H9 (cell line): Measurements from ENCODE around the gene GTF3C1. TPM values are rescaled to one million over a fixed set of nuclear protein-coding genes. Genes with fewer than 3 reads are reported as not detected.

Experiments used
- DNase-seq: peaks from one replicate; pipeline ENCODE4 v3.0.0-alpha.2; 2017
- H2AFZ ChIP-seq: one replicate; pipeline ENCODE4 v1.6.1; 2013; ENCODE audit warnings: mild to moderate bottlenecking, low read length, control low read depth, moderate library complexity
- H2AK5ac ChIP-seq: 2 replicates; pipeline ENCODE4 v1.6.1; 2013; ENCODE audit warnings: low read length, control low read depth, mixed read lengths; ENCODE audit not compliant: insufficient read length
- H2BK120ac ChIP-seq: one replicate; pipeline ENCODE4 v1.6.1; 2013; ENCODE audit warnings: low read depth, mild to moderate bottlenecking, low read length, control low read depth, inconsistent platforms; ENCODE audit not compliant: poor library complexity, severe bottlenecking
- H2BK12ac ChIP-seq: 2 replicates; pipeline ENCODE4 v1.6.1; 2013; ENCODE audit warnings: low read length, control low read depth, mixed read lengths, low read depth; ENCODE audit not compliant: insufficient read length
- H2BK15ac ChIP-seq: 2 replicates; pipeline ENCODE4 v1.6.1; 2013; ENCODE audit warnings: low read depth, low read length, control low read depth
- H2BK20ac ChIP-seq: one replicate; pipeline ENCODE4 v1.6.1; 2013; ENCODE audit warnings: low read depth, mild to moderate bottlenecking, low read length, control low read depth, inconsistent platforms; ENCODE audit not compliant: poor library complexity, severe bottlenecking
- H2BK5ac ChIP-seq: 2 replicates; pipeline ENCODE4 v1.6.1; 2013; ENCODE audit warnings: low read length, control low read depth, mixed read lengths; ENCODE audit not compliant: insufficient read length
- H3K14ac ChIP-seq: 2 replicates; pipeline ENCODE4 v1.6.1; 2013; ENCODE audit warnings: low read length, control low read depth; ENCODE audit not compliant: insufficient read depth
- H3K18ac ChIP-seq: 2 replicates; pipeline ENCODE4 v1.6.1; 2013; ENCODE audit warnings: low read depth, mild to moderate bottlenecking, mixed read lengths, low read length, control low read depth; ENCODE audit not compliant: insufficient read length
- H3K23ac ChIP-seq: 2 replicates; pipeline ENCODE4 v1.6.1; 2013; ENCODE audit warnings: low read length, control low read depth, mixed read lengths, low read depth; ENCODE audit not compliant: insufficient read length
- H3K23me2 ChIP-seq: 2 replicates; pipeline ENCODE4 v1.6.1; 2013; ENCODE audit warnings: low read depth, mild to moderate bottlenecking, mixed read lengths, low read length, control low read depth; ENCODE audit not compliant: insufficient read length, poor library complexity, severe bottlenecking
- H3K27ac ChIP-seq: 2 replicates; pipeline ENCODE4 v1.5.1; 2013; ENCODE audit warnings: low read length, control low read depth, mixed read lengths, low read depth; ENCODE audit not compliant: insufficient read length
- H3K27me3 ChIP-seq: 2 replicates; pipeline ENCODE4 v1.6.1; 2013; ENCODE audit warnings: low read length, control low read depth, inconsistent platforms; ENCODE audit not compliant: insufficient read depth
- H3K4ac ChIP-seq: 2 replicates; pipeline ENCODE4 v1.6.1; 2013; ENCODE audit warnings: low read depth, mild to moderate bottlenecking, control low read depth, inconsistent platforms, low read length, moderate library complexity
- H3K4me1 ChIP-seq: 2 replicates; pipeline ENCODE4 v1.6.1; 2013; ENCODE audit warnings: low read length, control low read depth, inconsistent platforms; ENCODE audit not compliant: insufficient read depth
- H3K4me2 ChIP-seq: 2 replicates; pipeline ENCODE4 v1.6.1; 2013; ENCODE audit warnings: low read length, control low read depth, mixed read lengths; ENCODE audit not compliant: insufficient read length, insufficient read depth
- H3K56ac ChIP-seq: 2 replicates; pipeline ENCODE4 v1.6.1; 2013; ENCODE audit warnings: low read depth, mild to moderate bottlenecking, mixed read lengths, low read length, control low read depth; ENCODE audit not compliant: insufficient read length
- H3K79me1 ChIP-seq: 2 replicates; pipeline ENCODE4 v1.6.1; 2013; ENCODE audit warnings: low read depth, mild to moderate bottlenecking, moderate library complexity, low read length, control low read depth, inconsistent platforms; ENCODE audit not compliant: insufficient read depth, poor library complexity, severe bottlenecking
- H3K79me2 ChIP-seq: 2 replicates; pipeline ENCODE4 v1.6.1; 2013; ENCODE audit warnings: low read length, control low read depth, inconsistent platforms; ENCODE audit not compliant: insufficient read depth
- H3K9ac ChIP-seq: 2 replicates; pipeline ENCODE4 v1.6.1; 2013; ENCODE audit warnings: low read length, control low read depth, mixed read lengths; ENCODE audit not compliant: insufficient read length; ENCODE audit errors: extremely low read depth
- H3K9me3 ChIP-seq: one replicate; pipeline ENCODE4 v1.6.1; 2013; ENCODE audit warnings: low read depth, low read length, inconsistent platforms; ENCODE audit not compliant: control insufficient read depth
- H3T11ph ChIP-seq: one replicate; pipeline ENCODE4 v1.6.1; 2013; ENCODE audit warnings: mild to moderate bottlenecking, low read length, control low read depth, inconsistent platforms
- H4K20me1 ChIP-seq: one replicate; pipeline ENCODE4 v1.6.1; 2013; ENCODE audit not compliant: control insufficient read depth, insufficient read length, insufficient read depth
- H4K5ac ChIP-seq: 2 replicates; pipeline ENCODE4 v1.6.1; 2013; ENCODE audit warnings: low read depth, mild to moderate bottlenecking, mixed read lengths, low read length, control low read depth; ENCODE audit not compliant: insufficient read length
- H4K8ac ChIP-seq: replicated peaks from 2 replicates; pipeline ENCODE4 v1.6.1; 2013; ENCODE audit warnings: low read length, control low read depth, mixed read lengths, low read depth; ENCODE audit not compliant: insufficient read length
- H4K91ac ChIP-seq: 2 replicates; pipeline ENCODE4 v1.6.1; 2013; ENCODE audit warnings: low read depth, mild to moderate bottlenecking, moderate library complexity, mixed read lengths, low read length, control low read depth; ENCODE audit not compliant: insufficient read length
- H3K27ac Mint-ChIP-seq, 3 experiments: 2 replicates in 2 of 3; 3 replicates in 1 of 3; pipeline ENCODE4 v1.8.0; 2020 to 2021; ENCODE audit warnings: mixed read lengths in 3 of 3, mild to moderate bottlenecking in 1 of 3, moderate library complexity in 1 of 3
- H3K27me3 Mint-ChIP-seq: 2 replicates; pipeline ENCODE4 v1.8.0; 2021; ENCODE audit warnings: low read depth, mild to moderate bottlenecking, moderate library complexity, mixed read lengths
- H3K36me3 Mint-ChIP-seq, 3 experiments: 2 replicates in 2 of 3; 3 replicates in 1 of 3; pipeline ENCODE4 v1.8.0; 2020 to 2021; ENCODE audit warnings: low read depth in 3 of 3, mixed read lengths in 3 of 3; ENCODE audit not compliant: insufficient read depth in 1 of 3
- H3K4me1 Mint-ChIP-seq, 2 experiments: 2 replicates each; pipeline ENCODE4 v1.8.0; 2020; ENCODE audit warnings: mixed read lengths in 2 of 2
- H3K4me3 Mint-ChIP-seq, 2 experiments: 2 replicates in 1 of 2; 3 replicates in 1 of 2; pipeline ENCODE4 v1.8.0; 2020 to 2021; ENCODE audit warnings: mild to moderate bottlenecking in 2 of 2, mixed read lengths in 2 of 2, moderate library complexity in 1 of 2
- H3K9me3 Mint-ChIP-seq, 2 experiments: 2 replicates in 1 of 2; 3 replicates in 1 of 2; pipeline ENCODE4 v1.8.0; 2020; ENCODE audit warnings: mild to moderate bottlenecking in 2 of 2, mixed read lengths in 2 of 2, moderate library complexity in 1 of 2
- WGBS: extraction: QIAGEN DNeasy Blood & Tissue Kit; methylation state at CpG from one replicate; pipeline ENCODE4 v1.1.7; 2013; ENCODE audit warnings: missing lambda C conversion rate, low lambda C conversion rate, mixed read lengths; ENCODE audit not compliant: insufficient read length; ENCODE audit errors: extremely low coverage; 5-methylcytosine and 5-hydroxymethylcytosine counted together
- total RNA-seq: library from RNA; stranded (reverse); gene quantifications from 2 replicates; pipeline ENCODE4 v1.2.1, GENCODE V29; 2021
- TF ChIP-seq, protein P1 (sequence below): fragments of 200-600 bp; sonication (generic); conservative IDR thresholded peaks from 3 replicates; pipeline ENCODE4 v1.8.0; 2021; ENCODE audit warnings: antibody characterized with exemption, mild to moderate bottlenecking

GTF3C1 gene
- total RNA-seq, 1 experiment from 2014 or later: 113 TPM

DNA sequence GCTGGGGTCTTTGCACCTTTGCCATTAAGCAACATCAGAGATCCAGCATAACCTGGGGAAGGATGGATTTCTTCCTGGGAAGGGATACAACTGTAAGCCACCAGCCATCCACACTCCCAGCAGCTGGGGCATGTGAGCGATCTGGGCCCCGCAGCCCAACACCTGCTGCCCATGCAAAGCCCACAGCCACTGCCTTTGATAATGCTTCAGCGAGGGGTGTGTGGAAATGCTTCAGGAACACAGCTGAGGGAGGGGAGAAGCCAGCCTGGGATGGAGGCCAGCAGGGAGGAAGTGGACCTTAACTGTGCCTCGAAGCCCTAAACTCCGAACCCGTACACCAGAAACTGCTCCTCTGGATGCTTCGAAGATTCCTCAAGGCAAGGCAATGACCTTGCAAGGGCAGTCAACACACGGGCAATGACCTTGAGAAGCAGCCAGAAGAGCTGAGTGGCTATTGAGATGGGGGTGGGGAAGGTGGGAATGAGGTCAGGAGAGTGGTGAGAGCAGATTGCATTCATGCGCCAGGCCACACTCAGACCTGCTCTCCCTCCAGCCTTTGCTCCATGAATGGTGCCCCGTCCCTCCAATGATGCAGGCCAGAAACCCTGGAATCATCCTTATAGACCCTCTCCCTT lies 49.3 kb upstream of the GTF3C1 start:
- H3K4me3 Mint-ChIP-seq: no peak overlapping the region
- H3K79me2 ChIP-seq: no peaks in the 10 kb centered on the region
- no peaks in the 10 kb centered on the region for H3K23me2 ChIP-seq
- no peaks in the 10 kb centered on the region for H3K36me3 Mint-ChIP-seq
- no peak overlapping the region for H3T11ph ChIP-seq
- H3K9me3 ChIP-seq: no peaks in the 10 kb centered on the region
- H2AK5ac ChIP-seq: no peak overlapping the region
- H3K27ac Mint-ChIP-seq: peak overlapping the region in 1 of 3 experiments; percentile 84; a peak in 3 of 7 replicates
- H3K4me2 ChIP-seq: no peak overlapping the region
- H2BK20ac ChIP-seq: no peak overlapping the region
- H3K23ac ChIP-seq: no peak overlapping the region
- no peak overlapping the region for H3K27ac ChIP-seq
- no peaks in the 10 kb centered on the region for H3K79me1 ChIP-seq
- H4K5ac ChIP-seq: no peak overlapping the region
- no peaks in the 10 kb centered on the region for H3K27me3 ChIP-seq
- no peak overlapping the region for H2BK15ac ChIP-seq
- no peak overlapping the region for H3K56ac ChIP-seq
- no peaks in the 10 kb centered on the region; the same call in 1 of the 2 replicates for H3K4me1 ChIP-seq
- H4K91ac ChIP-seq: no peak overlapping the region
- H3K9me3 Mint-ChIP-seq: no peaks in the 10 kb centered on the region
- H3K4me1 Mint-ChIP-seq: peaks cover 22 to 47% of the 10 kb centered on the region in 2 experiments
- H3K27me3 Mint-ChIP-seq: no peaks in the 10 kb centered on the region; the same call in 1 of the 2 replicates
- DNase-seq: no peak
- no CpG with 5 or more reads among the region's 10 CpGs for WGBS
- H3K4ac ChIP-seq: no peak overlapping the region
- H4K20me1 ChIP-seq: no peaks in the 10 kb centered on the region
- TF ChIP-seq, protein P1, sequence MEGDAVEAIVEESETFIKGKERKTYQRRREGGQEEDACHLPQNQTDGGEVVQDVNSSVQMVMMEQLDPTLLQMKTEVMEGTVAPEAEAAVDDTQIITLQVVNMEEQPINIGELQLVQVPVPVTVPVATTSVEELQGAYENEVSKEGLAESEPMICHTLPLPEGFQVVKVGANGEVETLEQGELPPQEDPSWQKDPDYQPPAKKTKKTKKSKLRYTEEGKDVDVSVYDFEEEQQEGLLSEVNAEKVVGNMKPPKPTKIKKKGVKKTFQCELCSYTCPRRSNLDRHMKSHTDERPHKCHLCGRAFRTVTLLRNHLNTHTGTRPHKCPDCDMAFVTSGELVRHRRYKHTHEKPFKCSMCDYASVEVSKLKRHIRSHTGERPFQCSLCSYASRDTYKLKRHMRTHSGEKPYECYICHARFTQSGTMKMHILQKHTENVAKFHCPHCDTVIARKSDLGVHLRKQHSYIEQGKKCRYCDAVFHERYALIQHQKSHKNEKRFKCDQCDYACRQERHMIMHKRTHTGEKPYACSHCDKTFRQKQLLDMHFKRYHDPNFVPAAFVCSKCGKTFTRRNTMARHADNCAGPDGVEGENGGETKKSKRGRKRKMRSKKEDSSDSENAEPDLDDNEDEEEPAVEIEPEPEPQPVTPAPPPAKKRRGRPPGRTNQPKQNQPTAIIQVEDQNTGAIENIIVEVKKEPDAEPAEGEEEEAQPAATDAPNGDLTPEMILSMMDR: no peak
- H3K9ac ChIP-seq: no peak overlapping the region
- no peak overlapping the region for H4K8ac ChIP-seq
- no peak overlapping the region for H3K18ac ChIP-seq
- no peak overlapping the region for H2BK120ac ChIP-seq
- no peak overlapping the region for H2AFZ ChIP-seq
- H2BK5ac ChIP-seq: no peak overlapping the region
- H2BK12ac ChIP-seq: no peak overlapping the region
- H3K14ac ChIP-seq: no peak overlapping the region
